Parathyroid adenoma (tissue), 2 donors: ENCODE results near the gene ASTL.

Experiments
- H2AFZ ChIP-seq: fragments of 300-600 bp; sonication (generic); one replicate; pipeline ENCODE4 v1.7.0; 2017; ENCODE audit warnings: antibody characterized with exemption, mild to moderate bottlenecking
- H3K27ac ChIP-seq: fragments of 300-600 bp; sonication (generic); one replicate; pipeline ENCODE4 v1.7.0; 2017
- H3K27me3 ChIP-seq: fragments of 300-600 bp; sonication (generic); one replicate; pipeline ENCODE4 v1.7.0; 2017; ENCODE audit warnings: low read length; ENCODE audit not compliant: control insufficient read depth, insufficient read depth
- H3K36me3 ChIP-seq: fragments of 300-600 bp; sonication (generic); one replicate; pipeline ENCODE4 v1.7.0; 2017; ENCODE audit warnings: low read length; ENCODE audit not compliant: control insufficient read depth, insufficient read depth
- H3K4me1 ChIP-seq: fragments of 300-600 bp; sonication (generic); one replicate; pipeline ENCODE4 v1.7.0; 2017; ENCODE audit warnings: control low read depth
- H3K4me2 ChIP-seq: fragments of 300-600 bp; sonication (generic); one replicate; pipeline ENCODE4 v1.7.0; 2017; ENCODE audit warnings: low read length
- H3K4me3 ChIP-seq: fragments of 300-600 bp; sonication (generic); one replicate; pipeline ENCODE4 v1.7.0; 2017; ENCODE audit warnings: low read depth, low read length
- H3K79me2 ChIP-seq: fragments of 300-600 bp; sonication (generic); one replicate; pipeline ENCODE4 v1.7.0; 2017; ENCODE audit warnings: control low read depth
- H3K9ac ChIP-seq: fragments of 300-600 bp; sonication (generic); one replicate; pipeline ENCODE4 v1.7.0; 2017; ENCODE audit warnings: mild to moderate bottlenecking
- H3K9me3 ChIP-seq: fragments of 300-600 bp; sonication (generic); one replicate; pipeline ENCODE4 v1.7.0; 2017; ENCODE audit warnings: low read length; ENCODE audit not compliant: control insufficient read depth
- TF ChIP-seq, protein P1 (sequence below): fragments of 300-600 bp; sonication (generic); IDR thresholded peaks from one replicate; pipeline ENCODE4 v1.7.0; 2017; ENCODE audit warnings: antibody characterized with exemption, mild to moderate bottlenecking
- donor health status: primary hyperparathyroidism.

ASTL gene

DNA sequence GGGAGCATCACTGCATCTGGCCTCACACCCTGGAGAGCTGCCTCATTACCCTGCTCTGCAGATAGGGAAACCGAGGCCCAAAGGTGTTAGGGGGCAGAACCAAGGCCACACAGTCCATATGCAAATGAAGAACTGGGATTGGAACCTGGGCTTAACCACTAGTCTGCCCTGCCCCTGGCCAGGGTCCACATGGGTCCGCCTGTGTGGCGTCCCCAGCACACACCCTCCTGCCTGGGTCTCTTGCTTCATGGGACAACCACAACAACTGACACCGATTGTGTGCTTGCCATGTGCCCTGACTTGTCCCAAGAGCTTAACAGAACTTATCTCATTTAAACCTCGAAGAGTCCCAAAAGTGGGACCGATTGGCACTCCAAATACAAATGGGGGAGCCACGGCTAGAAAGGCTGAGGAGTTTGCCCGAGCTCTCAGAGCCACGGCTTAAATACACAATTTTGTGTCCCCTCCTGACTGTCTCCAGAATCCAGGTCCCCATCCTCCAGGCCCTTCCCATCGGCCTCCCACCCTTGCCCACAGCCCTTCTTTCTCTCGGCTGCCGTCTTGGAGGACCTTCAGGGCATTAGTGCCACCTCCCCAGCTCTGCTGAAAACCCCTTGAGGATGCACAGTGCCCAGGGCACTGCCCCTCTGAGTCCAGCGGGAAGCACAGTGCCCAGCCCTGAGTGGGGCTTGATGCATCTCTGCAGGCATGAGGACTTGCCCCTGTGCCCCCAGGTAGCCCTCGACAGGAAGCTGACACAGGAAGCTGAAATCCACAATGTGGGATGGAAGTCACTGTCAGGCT, 12.7 kb upstream of the ASTL start:
- H3K9me3 ChIP-seq, result no peaks in the 10 kb centered on the region
- H3K9ac ChIP-seq, result no peak overlapping the region
- no peak overlapping the region for H2AFZ ChIP-seq
- no peaks in the 10 kb centered on the region for H3K27me3 ChIP-seq
- no peaks in the 10 kb centered on the region for H3K79me2 ChIP-seq
- no peaks in the 10 kb centered on the region for H3K36me3 ChIP-seq
- no peak overlapping the region for H3K27ac ChIP-seq
- TF ChIP-seq, protein P1, sequence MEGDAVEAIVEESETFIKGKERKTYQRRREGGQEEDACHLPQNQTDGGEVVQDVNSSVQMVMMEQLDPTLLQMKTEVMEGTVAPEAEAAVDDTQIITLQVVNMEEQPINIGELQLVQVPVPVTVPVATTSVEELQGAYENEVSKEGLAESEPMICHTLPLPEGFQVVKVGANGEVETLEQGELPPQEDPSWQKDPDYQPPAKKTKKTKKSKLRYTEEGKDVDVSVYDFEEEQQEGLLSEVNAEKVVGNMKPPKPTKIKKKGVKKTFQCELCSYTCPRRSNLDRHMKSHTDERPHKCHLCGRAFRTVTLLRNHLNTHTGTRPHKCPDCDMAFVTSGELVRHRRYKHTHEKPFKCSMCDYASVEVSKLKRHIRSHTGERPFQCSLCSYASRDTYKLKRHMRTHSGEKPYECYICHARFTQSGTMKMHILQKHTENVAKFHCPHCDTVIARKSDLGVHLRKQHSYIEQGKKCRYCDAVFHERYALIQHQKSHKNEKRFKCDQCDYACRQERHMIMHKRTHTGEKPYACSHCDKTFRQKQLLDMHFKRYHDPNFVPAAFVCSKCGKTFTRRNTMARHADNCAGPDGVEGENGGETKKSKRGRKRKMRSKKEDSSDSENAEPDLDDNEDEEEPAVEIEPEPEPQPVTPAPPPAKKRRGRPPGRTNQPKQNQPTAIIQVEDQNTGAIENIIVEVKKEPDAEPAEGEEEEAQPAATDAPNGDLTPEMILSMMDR, result no peak
- H3K4me3 ChIP-seq, result no peak overlapping the region
- no peak overlapping the region for H3K4me2 ChIP-seq
- peaks cover 16% of the 10 kb centered on the region for H3K4me1 ChIP-seq

DNA sequence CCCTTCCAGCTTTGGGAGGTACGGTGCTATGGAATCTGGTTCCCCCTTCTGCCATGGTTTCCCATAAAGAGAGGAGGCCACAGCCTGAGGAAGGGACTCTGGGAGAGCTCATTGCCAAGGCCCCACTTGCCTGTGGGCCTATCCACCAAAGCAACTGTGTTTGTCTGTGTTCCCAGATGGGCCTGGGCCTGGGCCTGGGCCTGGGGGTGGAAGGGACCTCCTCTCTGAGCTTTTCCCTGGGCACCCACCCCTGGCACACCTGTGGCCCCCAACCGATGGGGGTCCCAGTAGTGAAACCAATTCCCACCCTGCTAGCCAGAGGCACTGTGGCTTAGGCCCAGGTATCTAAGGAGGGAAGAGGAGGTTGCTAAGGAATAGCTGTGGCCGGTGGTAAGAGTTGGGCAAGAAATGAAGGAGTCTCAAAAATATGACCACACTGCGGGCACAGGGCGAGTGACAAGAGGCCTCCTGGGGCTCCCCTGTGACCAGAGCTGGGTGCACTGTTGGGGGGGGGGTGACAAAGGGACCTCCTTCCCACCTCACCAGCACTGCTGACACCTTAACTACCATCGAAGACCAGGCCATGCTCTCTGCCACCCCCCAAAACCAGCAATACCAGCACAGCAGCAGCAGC, 11.8 kb upstream of the ASTL start:
- H3K4me1 ChIP-seq, result peaks cover 20% of the 10 kb centered on the region
- no peaks in the 10 kb centered on the region for H3K79me2 ChIP-seq
- no peak overlapping the region for H3K4me2 ChIP-seq
- no peaks in the 10 kb centered on the region for H3K36me3 ChIP-seq
- H3K27me3 ChIP-seq, result no peaks in the 10 kb centered on the region
- H3K27ac ChIP-seq, result no peak overlapping the region
- no peaks in the 10 kb centered on the region for H3K9me3 ChIP-seq
- no peak overlapping the region for H3K4me3 ChIP-seq
- TF ChIP-seq, protein P1, result no peak
- no peak overlapping the region for H2AFZ ChIP-seq
- no peak overlapping the region for H3K9ac ChIP-seq

DNA sequence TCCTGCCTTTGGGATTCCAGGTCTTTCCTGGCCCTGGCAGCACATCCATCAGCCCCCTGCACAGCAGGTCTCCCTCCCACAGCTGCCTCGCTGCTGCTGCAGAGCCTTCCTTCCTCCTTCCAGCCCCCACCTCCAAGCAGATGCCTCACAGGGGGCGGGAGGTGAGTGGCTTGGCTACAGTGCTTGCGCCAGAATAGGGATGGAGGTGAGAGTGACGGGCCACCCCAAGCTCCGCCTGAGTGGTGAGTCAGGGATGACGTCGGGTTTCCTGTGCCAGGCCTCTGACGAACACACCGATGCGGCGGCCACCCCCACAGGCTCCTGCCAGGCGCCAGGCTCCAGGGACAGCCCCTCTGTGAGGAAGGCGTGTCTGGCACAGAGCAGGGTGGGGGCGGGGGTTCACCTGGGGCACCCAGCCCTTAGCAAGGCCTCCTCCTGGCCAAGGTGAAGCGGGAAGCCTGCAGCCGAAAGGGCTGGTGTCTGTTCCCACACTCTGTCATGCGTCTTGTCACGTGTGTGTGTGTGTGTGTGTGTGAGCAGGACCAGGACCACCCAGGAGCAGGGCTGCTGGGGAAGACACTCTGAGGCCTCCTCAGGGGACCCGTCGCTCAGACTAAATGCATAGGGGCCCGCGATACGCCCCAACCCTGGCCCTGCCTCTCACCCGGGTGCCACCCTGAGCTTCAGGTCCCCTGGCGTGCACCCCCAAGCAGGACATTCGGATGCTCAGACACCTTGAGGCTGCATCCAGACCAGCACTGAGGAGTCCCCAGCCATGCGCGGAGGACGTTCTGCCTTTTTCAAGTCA, 10.3 kb upstream of the ASTL start:
- TF ChIP-seq, protein P1, result no peak
- Histone ChIP-seq H3K27ac (no peak overlapping the region), H3K9me3 (no peaks in the 10 kb centered on the region), H3K79me2 (no peaks in the 10 kb centered on the region), H3K4me2 (no peak overlapping the region), H3K36me3 (no peaks in the 10 kb centered on the region), H3K4me3 (no peak overlapping the region), H3K27me3 (no peaks in the 10 kb centered on the region), H3K4me1 (peaks cover 20% of the 10 kb centered on the region), H3K9ac (no peak overlapping the region), H2AFZ (no peak overlapping the region)

DNA sequence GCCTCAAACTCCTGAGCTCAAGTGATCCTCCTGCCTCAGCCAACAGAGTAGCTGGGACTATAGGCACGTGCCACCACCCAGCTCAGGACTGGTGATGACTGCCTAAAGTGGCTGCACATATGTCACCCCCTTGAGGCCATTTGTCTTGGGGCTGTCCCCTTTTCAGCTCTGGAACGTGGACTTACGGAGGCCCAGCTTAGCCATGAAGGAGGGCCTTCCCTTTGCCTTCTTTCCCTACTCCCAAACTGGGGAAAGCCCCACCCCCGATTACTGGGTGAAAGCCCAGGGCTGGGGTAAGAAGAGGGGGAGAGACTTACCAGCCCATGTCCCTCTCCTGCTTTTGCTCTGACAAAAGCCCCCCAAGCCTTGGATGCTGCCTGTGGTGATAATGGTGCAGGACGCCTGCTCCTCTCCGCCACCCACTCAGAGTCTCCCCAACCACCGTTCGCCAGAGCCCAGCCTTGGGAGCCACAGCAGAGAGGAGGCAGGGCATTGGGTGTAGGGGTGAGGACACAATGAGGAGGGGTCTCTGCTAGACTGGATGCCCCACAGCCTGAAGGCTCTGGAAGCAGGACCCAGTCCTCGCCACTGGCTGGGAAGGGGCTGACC, 9.4 kb upstream of the ASTL start:
- H3K27ac ChIP-seq, result no peak overlapping the region
- no peak overlapping the region for H3K4me2 ChIP-seq
- no peak overlapping the region for H3K9ac ChIP-seq
- H3K36me3 ChIP-seq, result no peaks in the 10 kb centered on the region
- no peaks in the 10 kb centered on the region for H3K9me3 ChIP-seq
- TF ChIP-seq, protein P1, result no peak
- H3K4me3 ChIP-seq, result no peak overlapping the region
- H3K4me1 ChIP-seq, result peaks cover 20% of the 10 kb centered on the region
- H2AFZ ChIP-seq, result peak overlapping the region; percentile 77
- H3K27me3 ChIP-seq, result no peaks in the 10 kb centered on the region
- H3K79me2 ChIP-seq, result no peaks in the 10 kb centered on the region
